Ovary (tissue), 3 donors: ENCODE results near the gene CDH24.

Experiments
- CTCF ChIP-seq, 3 donors: fragments of 450-650 bp in 2 of 3; fragments of 200-600 bp in 1 of 3; IDR thresholded peaks; one replicate each; pipeline versions ENCODE4 v1.5.1 to v1.8.0; 2016 to 2022; ENCODE audit warnings: antibody characterized with exemption in 3 of 3, mild to moderate bottlenecking in 1 of 3
- POLR2A ChIP-seq: fragments of 450-650 bp; IDR thresholded peaks from one replicate; pipeline ENCODE4 v1.6.1; 2017; ENCODE audit warnings: antibody characterized with exemption, mild to moderate bottlenecking, moderate library complexity
- donor health status: DM: no; HTN: no; CAD: no.

GRCh38 chr14:23066855-23067744 is 9.8 kb upstream of the CDH24 start:
- TF ChIP-seq POLR2A (no peak), CTCF (IDR thresholded peaks at IDR 0.05) (no peak)
